GM23338 (cell line): ENCODE results near the gene SSNA1. TPM values are rescaled to one million over a fixed set of nuclear protein-coding genes. Genes with fewer than 3 reads are reported as not detected.

ENCODE experiments used
- ATAC-seq: fragments of 200-7000 bp; cut with Tn5 transposase; 3 replicates; pipeline ENCODE4 v1.9.1; 2020
- DNase-seq: peaks from one replicate; pipeline ENCODE4 v3.0.0-alpha.2; 2015; ENCODE audit warnings: low spot score
- H2AFZ ChIP-seq: fragments of 200-600 bp; sonication (generic); 2 replicates; pipeline ENCODE4 v1.8.0; 2016; ENCODE audit warnings: antibody characterized with exemption, mild to moderate bottlenecking, moderate library complexity
- H3F3A ChIP-seq: fragments of 200-600 bp; sonication (generic); replicated peaks from 2 replicates; pipeline ENCODE4 v1.8.0; 2017; ENCODE audit warnings: antibody characterized with exemption, mixed run types, low read depth
- H3K27ac ChIP-seq: fragments of 200-600 bp; sonication (generic); 2 replicates; pipeline ENCODE4 v1.6.1; 2016; ENCODE audit warnings: low read depth
- H3K27me3 ChIP-seq: fragments of 200-600 bp; sonication (generic); 2 replicates; pipeline ENCODE4 v1.8.0; 2016; ENCODE audit warnings: mild to moderate bottlenecking, mixed run types, moderate library complexity; ENCODE audit not compliant: insufficient read depth
- H3K36me3 ChIP-seq: fragments of 200-600 bp; sonication (generic); 2 replicates; pipeline ENCODE4 v1.8.0; 2016; ENCODE audit warnings: mild to moderate bottlenecking; ENCODE audit not compliant: insufficient read depth
- H3K4me1 ChIP-seq: fragments of 200-600 bp; sonication (generic); 2 replicates; pipeline ENCODE4 v1.8.0; 2016; ENCODE audit warnings: mild to moderate bottlenecking, moderate library complexity; ENCODE audit not compliant: insufficient read depth
- H3K4me2 ChIP-seq: fragments of 200-600 bp; sonication (generic); 2 replicates; pipeline ENCODE4 v1.7.1; 2017; ENCODE audit warnings: mixed run types
- H3K4me3 ChIP-seq: fragments of 200-600 bp; sonication (generic); 2 replicates; pipeline ENCODE4 v1.6.1; 2016; ENCODE audit warnings: mixed run types
- H3K79me2 ChIP-seq: fragments of 200-600 bp; sonication (generic); replicated peaks from 2 replicates; pipeline ENCODE4 v1.8.0; 2017; ENCODE audit warnings: mild to moderate bottlenecking; ENCODE audit not compliant: insufficient read depth
- H3K9me2 ChIP-seq: fragments of 200-600 bp; sonication (generic); 2 replicates; pipeline ENCODE4 v1.8.0; 2017; ENCODE audit not compliant: insufficient read depth
- H4K20me1 ChIP-seq: fragments of 200-600 bp; sonication (generic); replicated peaks from 2 replicates; pipeline ENCODE4 v1.8.0; 2017; ENCODE audit warnings: mild to moderate bottlenecking; ENCODE audit not compliant: insufficient read depth
- H3K27ac Mint-ChIP-seq: 2 replicates; pipeline ENCODE4 v1.8.0; 2020; ENCODE audit warnings: inconsistent platforms, mild to moderate bottlenecking, moderate library complexity, mixed read lengths
- H3K27me3 Mint-ChIP-seq: 3 replicates; pipeline ENCODE4 v1.8.0; 2022; ENCODE audit warnings: low read depth, mild to moderate bottlenecking, moderate library complexity, mixed read lengths, inconsistent platforms; ENCODE audit not compliant: insufficient read depth, poor library complexity
- H3K36me3 Mint-ChIP-seq: 3 replicates; pipeline ENCODE4 v1.8.0; 2021; ENCODE audit warnings: low read depth, mild to moderate bottlenecking, inconsistent platforms, moderate library complexity, mixed read lengths
- H3K4me1 Mint-ChIP-seq: 3 replicates; pipeline ENCODE4 v1.8.0; 2020; ENCODE audit warnings: mild to moderate bottlenecking, inconsistent platforms, mixed read lengths
- H3K4me3 Mint-ChIP-seq: 3 replicates; pipeline ENCODE4 v1.8.0; 2021; ENCODE audit warnings: moderate library complexity, mild to moderate bottlenecking, inconsistent platforms, mixed read lengths
- H3K9me3 Mint-ChIP-seq: 3 replicates; pipeline ENCODE4 v1.8.0; 2020; ENCODE audit warnings: moderate library complexity, mild to moderate bottlenecking, inconsistent platforms, mixed read lengths
- JUNB ChIP-seq: IDR thresholded peaks from one replicate; pipeline ENCODE4 v1.6.1; 2016; ENCODE audit warnings: antibody characterized with exemption; ENCODE audit not compliant: unreplicated experiment
- NANOG ChIP-seq: IDR thresholded peaks from 2 replicates; pipeline ENCODE4 v1.6.1; 2016; ENCODE audit warnings: antibody characterized with exemption, borderline replicate concordance
- POLR2AphosphoS5 ChIP-seq: IDR thresholded peaks from 2 replicates; pipeline ENCODE4 v1.6.1; 2016; ENCODE audit warnings: antibody characterized with exemption, low read depth
- ZNF114 ChIP-seq: fragments of 250-450 bp; sonication (Bioruptor Pico); IDR thresholded peaks from 2 replicates; pipeline ENCODE4 v1.5.0; 2020; ENCODE audit warnings: mild to moderate bottlenecking, moderate library complexity
- ZNF331 ChIP-seq: fragments of 250-450 bp; sonication (Bioruptor Pico); IDR thresholded peaks from 2 replicates; pipeline ENCODE4 v1.5.0; 2020; ENCODE audit warnings: low read depth, mild to moderate bottlenecking, moderate library complexity
- polyA plus RNA-seq: library from polyadenylated mRNA; unstranded; fragments of >200 nt; fragmentation: Nextera tagmentation; extraction: Ambion mirVana; gene quantifications from 2 replicates; pipeline ENCODE4 v1.2.1, GENCODE V29; 2016
- total RNA-seq: library from RNA; depleted of rRNA; stranded (reverse); fragments of >200 nt; shearing (Covaris generic); gene quantifications from 2 replicates; pipeline ENCODE4 v1.2.3, GENCODE V29; 2014
- TF ChIP-seq, protein P1 (sequence below): fragments of 250-450 bp; sonication (Bioruptor Pico); IDR thresholded peaks from 2 replicates; pipeline ENCODE4 v1.5.0; 2020; ENCODE audit warnings: mild to moderate bottlenecking, moderate library complexity
- TF ChIP-seq, protein P2 (sequence below), 2 experiments: fragments of 200-600 bp in 1 of 2; sonication (generic) in 1 of 2; conservative IDR thresholded peaks; 2 replicates each; pipeline versions ENCODE4 v1.5.1 to v1.6.1; 2016 to 2017; ENCODE audit warnings: antibody characterized with exemption in 2 of 2, low read depth in 2 of 2, mild to moderate bottlenecking in 2 of 2, moderate library complexity in 1 of 2

SSNA1 gene
- total and polyA plus RNA-seq, 2 experiments from 2014 or later, result 132 to 154 TPM

DNA sequence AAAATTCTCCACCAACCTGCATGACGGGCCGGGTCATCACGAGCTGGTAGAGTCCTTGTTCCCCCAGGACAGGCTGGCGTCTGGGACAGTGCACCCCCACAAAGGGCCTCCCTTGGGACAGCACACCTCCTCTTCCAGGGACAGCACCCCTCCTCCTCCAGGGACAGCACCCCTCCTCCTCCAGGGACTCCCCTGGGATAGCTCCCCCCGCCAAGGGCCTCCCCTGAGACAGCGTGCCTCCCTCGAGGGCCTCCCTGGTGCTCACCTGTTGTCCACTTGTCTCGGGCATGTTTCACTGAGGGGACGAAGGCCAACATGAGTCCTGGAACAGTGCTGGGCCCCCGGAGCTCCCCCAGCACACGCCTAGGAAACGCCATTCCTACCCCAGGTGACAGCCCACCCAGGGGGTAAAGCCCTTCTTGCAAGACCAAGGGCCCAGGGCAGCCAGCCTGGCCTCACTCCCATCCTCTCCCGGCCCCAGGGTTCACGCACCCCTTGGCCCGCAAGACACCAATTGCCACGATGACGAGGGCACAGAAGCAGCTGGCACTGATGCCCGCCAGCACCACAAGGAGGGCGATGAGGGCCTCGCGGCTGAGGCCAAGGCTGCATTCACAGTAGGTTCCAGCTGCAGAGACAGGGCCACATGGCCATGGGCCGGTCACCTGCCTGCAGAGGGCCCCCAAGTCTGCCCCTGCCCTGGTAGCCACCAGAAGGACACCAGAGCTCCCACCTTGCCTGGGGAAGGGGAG, 17.2 kb upstream of the SSNA1 start (continued):
- TF ChIP-seq, protein P1, sequence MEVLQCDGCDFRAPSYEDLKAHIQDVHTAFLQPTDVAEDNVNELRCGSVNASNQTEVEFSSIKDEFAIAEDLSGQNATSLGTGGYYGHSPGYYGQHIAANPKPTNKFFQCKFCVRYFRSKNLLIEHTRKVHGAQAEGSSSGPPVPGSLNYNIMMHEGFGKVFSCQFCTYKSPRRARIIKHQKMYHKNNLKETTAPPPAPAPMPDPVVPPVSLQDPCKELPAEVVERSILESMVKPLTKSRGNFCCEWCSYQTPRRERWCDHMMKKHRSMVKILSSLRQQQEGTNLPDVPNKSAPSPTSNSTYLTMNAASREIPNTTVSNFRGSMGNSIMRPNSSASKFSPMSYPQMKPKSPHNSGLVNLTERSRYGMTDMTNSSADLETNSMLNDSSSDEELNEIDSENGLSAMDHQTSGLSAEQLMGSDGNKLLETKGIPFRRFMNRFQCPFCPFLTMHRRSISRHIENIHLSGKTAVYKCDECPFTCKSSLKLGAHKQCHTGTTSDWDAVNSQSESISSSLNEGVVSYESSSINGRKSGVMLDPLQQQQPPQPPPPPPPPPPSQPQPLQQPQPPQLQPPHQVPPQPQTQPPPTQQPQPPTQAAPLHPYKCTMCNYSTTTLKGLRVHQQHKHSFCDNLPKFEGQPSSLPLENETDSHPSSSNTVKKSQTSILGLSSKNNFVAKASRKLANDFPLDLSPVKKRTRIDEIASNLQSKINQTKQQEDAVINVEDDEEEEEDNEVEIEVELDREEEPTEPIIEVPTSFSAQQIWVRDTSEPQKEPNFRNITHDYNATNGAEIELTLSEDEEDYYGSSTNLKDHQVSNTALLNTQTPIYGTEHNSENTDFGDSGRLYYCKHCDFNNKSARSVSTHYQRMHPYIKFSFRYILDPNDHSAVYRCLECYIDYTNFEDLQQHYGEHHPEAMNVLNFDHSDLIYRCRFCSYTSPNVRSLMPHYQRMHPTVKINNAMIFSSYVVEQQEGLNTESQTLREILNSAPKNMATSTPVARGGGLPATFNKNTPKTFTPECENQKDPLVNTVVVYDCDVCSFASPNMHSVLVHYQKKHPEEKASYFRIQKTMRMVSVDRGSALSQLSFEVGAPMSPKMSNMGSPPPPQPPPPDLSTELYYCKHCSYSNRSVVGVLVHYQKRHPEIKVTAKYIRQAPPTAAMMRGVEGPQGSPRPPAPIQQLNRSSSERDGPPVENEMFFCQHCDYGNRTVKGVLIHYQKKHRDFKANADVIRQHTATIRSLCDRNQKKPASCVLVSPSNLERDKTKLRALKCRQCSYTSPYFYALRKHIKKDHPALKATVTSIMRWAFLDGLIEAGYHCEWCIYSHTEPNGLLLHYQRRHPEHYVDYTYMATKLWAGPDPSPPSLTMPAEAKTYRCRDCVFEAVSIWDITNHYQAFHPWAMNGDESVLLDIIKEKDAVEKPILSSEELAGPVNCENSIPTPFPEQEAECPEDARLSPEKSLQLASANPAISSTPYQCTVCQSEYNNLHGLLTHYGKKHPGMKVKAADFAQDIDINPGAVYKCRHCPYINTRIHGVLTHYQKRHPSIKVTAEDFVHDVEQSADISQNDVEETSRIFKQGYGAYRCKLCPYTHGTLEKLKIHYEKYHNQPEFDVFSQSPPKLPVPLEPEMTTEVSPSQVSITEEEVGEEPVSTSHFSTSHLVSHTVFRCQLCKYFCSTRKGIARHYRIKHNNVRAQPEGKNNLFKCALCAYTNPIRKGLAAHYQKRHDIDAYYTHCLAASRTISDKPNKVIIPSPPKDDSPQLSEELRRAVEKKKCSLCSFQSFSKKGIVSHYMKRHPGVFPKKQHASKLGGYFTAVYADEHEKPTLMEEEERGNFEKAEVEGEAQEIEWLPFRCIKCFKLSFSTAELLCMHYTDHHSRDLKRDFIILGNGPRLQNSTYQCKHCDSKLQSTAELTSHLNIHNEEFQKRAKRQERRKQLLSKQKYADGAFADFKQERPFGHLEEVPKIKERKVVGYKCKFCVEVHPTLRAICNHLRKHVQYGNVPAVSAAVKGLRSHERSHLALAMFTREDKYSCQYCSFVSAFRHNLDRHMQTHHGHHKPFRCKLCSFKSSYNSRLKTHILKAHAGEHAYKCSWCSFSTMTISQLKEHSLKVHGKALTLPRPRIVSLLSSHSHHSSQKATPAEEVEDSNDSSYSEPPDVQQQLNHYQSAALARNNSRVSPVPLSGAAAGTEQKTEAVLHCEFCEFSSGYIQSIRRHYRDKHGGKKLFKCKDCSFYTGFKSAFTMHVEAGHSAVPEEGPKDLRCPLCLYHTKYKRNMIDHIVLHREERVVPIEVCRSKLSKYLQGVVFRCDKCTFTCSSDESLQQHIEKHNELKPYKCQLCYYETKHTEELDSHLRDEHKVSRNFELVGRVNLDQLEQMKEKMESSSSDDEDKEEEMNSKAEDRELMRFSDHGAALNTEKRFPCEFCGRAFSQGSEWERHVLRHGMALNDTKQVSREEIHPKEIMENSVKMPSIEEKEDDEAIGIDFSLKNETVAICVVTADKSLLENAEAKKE (CRISPR knock-in tag), result no peak
- TF ChIP-seq NANOG (no peak), POLR2AphosphoS5 (no peak), JUNB (no peak)

DNA sequence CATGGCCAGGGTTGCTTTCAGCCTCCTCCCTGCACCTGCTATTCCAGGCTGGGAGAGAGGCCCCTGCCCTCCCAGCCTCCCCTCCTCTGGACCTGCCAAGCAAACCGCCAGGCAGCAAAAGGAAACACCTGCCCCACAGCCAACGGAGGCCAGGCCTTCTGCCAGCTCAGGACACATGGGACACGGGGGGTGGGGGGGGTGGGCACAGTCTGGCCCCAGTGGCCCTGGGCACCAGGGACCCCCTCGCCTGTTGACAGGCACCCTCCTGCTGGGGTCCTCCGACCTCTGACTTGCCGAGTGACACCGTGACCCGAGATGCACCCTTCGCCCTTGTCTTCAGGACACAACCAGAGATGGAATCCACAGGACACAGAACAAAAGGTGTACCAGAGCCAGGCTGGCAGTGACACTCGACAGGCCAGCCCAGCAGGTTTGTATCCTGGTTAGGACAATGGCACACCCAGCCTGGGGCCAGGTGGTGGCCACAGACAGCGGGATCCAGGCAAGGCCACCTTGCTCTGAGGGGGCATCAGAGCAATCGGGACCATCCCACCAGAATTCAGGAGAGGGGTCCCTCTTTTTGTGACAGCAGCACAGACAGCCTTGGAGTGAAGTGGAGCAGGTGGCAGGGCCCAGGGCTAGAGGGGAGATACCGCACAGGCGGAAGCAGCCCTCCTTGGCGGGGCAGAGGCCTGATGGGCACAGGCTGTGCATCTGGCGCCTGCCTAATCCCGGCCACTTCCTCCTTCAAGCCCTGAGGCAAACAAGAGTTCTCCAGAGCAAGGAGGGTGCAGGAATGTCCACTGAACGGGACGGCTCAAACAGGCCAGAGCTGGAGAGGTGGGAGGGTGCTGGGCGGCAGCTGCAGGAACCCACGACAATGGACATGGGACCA, 15.3 kb upstream of the SSNA1 start:
- Histone ChIP-seq H3F3A (peaks cover 7% of the 10 kb centered on the region; the same call in 1 of the 2 replicates), H3K36me3 (no peaks in the 10 kb centered on the region), H3K27me3 (peaks cover 35% of the 10 kb centered on the region), H2AFZ (no peak overlapping the region), H4K20me1 (no peaks in the 10 kb centered on the region), H3K27ac (no peak overlapping the region), H3K4me1 (no peaks in the 10 kb centered on the region; the same call in 1 of the 2 replicates), H3K4me2 (no peak overlapping the region), H3K4me3 (no peak overlapping the region), H3K9me2 (no peaks in the 10 kb centered on the region), H3K79me2 (no peaks in the 10 kb centered on the region)
- H3K27me3 Mint-ChIP-seq, result peaks cover 32% of the 10 kb centered on the region
- no peak overlapping the region for H3K4me3 Mint-ChIP-seq
- peaks cover 5% of the 10 kb centered on the region for H3K4me1 Mint-ChIP-seq
- DNase-seq (no peak), ATAC-seq (no peak)
- H3K9me3 Mint-ChIP-seq, result no peaks in the 10 kb centered on the region
- no peak overlapping the region for H3K27ac Mint-ChIP-seq
- peaks cover 4% of the 10 kb centered on the region; the same call in 1 of the 3 replicates for H3K36me3 Mint-ChIP-seq
- no peak for TF ChIP-seq ZNF331 (CRISPR knock-in tag)
- TF ChIP-seq NANOG, result no peak
- no peak for TF ChIP-seq POLR2AphosphoS5
- TF ChIP-seq JUNB, result no peak
- TF ChIP-seq, protein P2, sequence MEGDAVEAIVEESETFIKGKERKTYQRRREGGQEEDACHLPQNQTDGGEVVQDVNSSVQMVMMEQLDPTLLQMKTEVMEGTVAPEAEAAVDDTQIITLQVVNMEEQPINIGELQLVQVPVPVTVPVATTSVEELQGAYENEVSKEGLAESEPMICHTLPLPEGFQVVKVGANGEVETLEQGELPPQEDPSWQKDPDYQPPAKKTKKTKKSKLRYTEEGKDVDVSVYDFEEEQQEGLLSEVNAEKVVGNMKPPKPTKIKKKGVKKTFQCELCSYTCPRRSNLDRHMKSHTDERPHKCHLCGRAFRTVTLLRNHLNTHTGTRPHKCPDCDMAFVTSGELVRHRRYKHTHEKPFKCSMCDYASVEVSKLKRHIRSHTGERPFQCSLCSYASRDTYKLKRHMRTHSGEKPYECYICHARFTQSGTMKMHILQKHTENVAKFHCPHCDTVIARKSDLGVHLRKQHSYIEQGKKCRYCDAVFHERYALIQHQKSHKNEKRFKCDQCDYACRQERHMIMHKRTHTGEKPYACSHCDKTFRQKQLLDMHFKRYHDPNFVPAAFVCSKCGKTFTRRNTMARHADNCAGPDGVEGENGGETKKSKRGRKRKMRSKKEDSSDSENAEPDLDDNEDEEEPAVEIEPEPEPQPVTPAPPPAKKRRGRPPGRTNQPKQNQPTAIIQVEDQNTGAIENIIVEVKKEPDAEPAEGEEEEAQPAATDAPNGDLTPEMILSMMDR (conservative IDR thresholded peaks at IDR 0.05; ENCODE audit: low read depth in 2 of 2), result no peak
- TF ChIP-seq ZNF114, result no peak
